B cell (primary cell): Measurements from ENCODE around the gene PHLDB1. TPM values are rescaled to one million over a fixed set of nuclear protein-coding genes. Genes with fewer than 3 reads are reported as not detected.

Experiments
- ATAC-seq: fragments of 200-7000 bp; cut with Tn5 transposase; one replicate; pipeline ENCODE4 v1.10.0; 2021; ENCODE audit warnings: low read depth, mild to moderate bottlenecking, moderate number of reproducible peaks, moderate library complexity
- CTCF ChIA-PET: fragments of 350-600 bp; sonication (Branson Sonifier 250); formaldehyde crosslinking; loops from one replicate; lab custom pipeline; 2021; ENCODE audit warnings: antibody characterized with exemption, inconsistent platforms; lab: Charles Lee
- POLR2A ChIA-PET: fragments of 350-600 bp; sonication (Branson Sonifier 250); formaldehyde crosslinking; loops from one replicate; lab custom pipeline; 2021; ENCODE audit warnings: antibody characterized with exemption; lab: Charles Lee
- DNase-seq: peaks from one replicate; pipeline ENCODE4 v3.0.0; 2013
- H2AFZ ChIP-seq: 2 replicates; pipeline ENCODE4 v1.6.1; 2012; ENCODE audit warnings: mild to moderate bottlenecking, low read depth, low read length; ENCODE audit not compliant: insufficient read depth, poor library complexity, severe bottlenecking
- H3K27ac ChIP-seq, 2 donors: 1 replicate in 1 of 2; 2 replicates in 1 of 2; pipeline ENCODE4 v1.5.1; 2012 to 2013; ENCODE audit warnings: low read length in 2 of 2, mild to moderate bottlenecking in 2 of 2, moderate library complexity in 1 of 2
- H3K27me3 ChIP-seq, 4 experiments: fragments of 200-600 bp in 1 of 4; sonication (generic) in 1 of 4; replicated peaks in 1 of 4; 1 replicate in 2 of 4; 2 replicates in 2 of 4; pipeline versions ENCODE4 v1.6.1 to v1.7.0; 2013 to 2016; ENCODE audit warnings: low read length in 3 of 4, mild to moderate bottlenecking in 2 of 4, mixed read lengths in 1 of 4, moderate library complexity in 1 of 4; ENCODE audit not compliant: insufficient read depth in 4 of 4, control insufficient read depth in 3 of 4; ENCODE audit errors: control extremely low read depth in 1 of 4
- H3K36me3 ChIP-seq, 2 experiments: replicated peaks in 1 of 2; 1 replicate in 1 of 2; 2 replicates in 1 of 2; pipeline versions ENCODE4 v1.6.1 to v1.7.1; 2013; ENCODE audit warnings: low read length in 1 of 2; ENCODE audit not compliant: insufficient read depth in 2 of 2, control insufficient read depth in 1 of 2; ENCODE audit errors: control extremely low read depth in 1 of 2, extremely low read depth in 1 of 2
- H3K4me1 ChIP-seq, 2 donors: fragments of 200-600 bp in 1 of 2; sonication (generic) in 1 of 2; 1 replicate in 1 of 2; 2 replicates in 1 of 2; pipeline versions ENCODE4 v1.5.1 to v1.6.1; 2013 to 2017; ENCODE audit warnings: low read length in 2 of 2; ENCODE audit not compliant: control insufficient read depth in 2 of 2, insufficient read depth in 2 of 2
- H3K4me2 ChIP-seq: replicated peaks from 2 replicates; pipeline ENCODE3; 2012; ENCODE audit warnings: mild to moderate bottlenecking, low read depth, low read length; ENCODE audit not compliant: poor library complexity, severe bottlenecking
- H3K4me3 ChIP-seq, 5 experiments: fragments of 200-600 bp in 1 of 5; sonication (generic) in 1 of 5; 1 replicate in 3 of 5; 2 replicates in 2 of 5; pipeline versions ENCODE4 v1.5.1 to v1.7.0; 2011 to 2016; ENCODE audit warnings: low read length in 4 of 5, mild to moderate bottlenecking in 4 of 5, low read depth in 2 of 5, control low read depth in 1 of 5, moderate library complexity in 1 of 5; ENCODE audit not compliant: insufficient read depth in 1 of 5; ENCODE audit errors: control extremely low read depth in 1 of 5, extremely low read depth in 1 of 5
- H3K79me2 ChIP-seq: fragments of 200-600 bp; sonication (generic); one replicate; pipeline ENCODE4 v1.6.0; 2016; ENCODE audit warnings: low read length; ENCODE audit not compliant: control insufficient read depth, insufficient read depth
- H3K9ac ChIP-seq: fragments of 200-600 bp; sonication (generic); 2 replicates; pipeline ENCODE4 v1.6.1; 2017; ENCODE audit warnings: mild to moderate bottlenecking, low read length, moderate library complexity
- H3K9me3 ChIP-seq, 3 donors: one replicate each; pipeline versions ENCODE4 v1.6.1 to v1.7.1; 2013; ENCODE audit warnings: low read length in 2 of 3; ENCODE audit not compliant: control insufficient read depth in 2 of 3, insufficient read depth in 1 of 3; ENCODE audit errors: control extremely low read depth in 1 of 3
- H4K20me1 ChIP-seq: 2 replicates; pipeline ENCODE4 v1.6.0; 2012; ENCODE audit warnings: mild to moderate bottlenecking, low read length; ENCODE audit not compliant: insufficient read depth, control insufficient read depth, poor library complexity, severe bottlenecking
- H3K27ac Mint-ChIP-seq: one replicate; pipeline ENCODE4 v1.8.0; 2021; ENCODE audit warnings: mixed read lengths
- H3K27me3 Mint-ChIP-seq: one replicate; pipeline ENCODE4 v1.8.0; 2021; ENCODE audit warnings: mixed read lengths
- H3K4me1 Mint-ChIP-seq: one replicate; pipeline ENCODE4 v1.8.0; 2021; ENCODE audit warnings: mixed read lengths
- H3K4me3 Mint-ChIP-seq: one replicate; pipeline ENCODE4 v1.8.0; 2021; ENCODE audit warnings: mixed read lengths
- H3K9me3 Mint-ChIP-seq: one replicate; pipeline ENCODE4 v1.8.0; 2022; ENCODE audit warnings: mixed read lengths; ENCODE audit not compliant: insufficient read depth
- CTCF ChIP-seq: fragments of 200-600 bp; IDR thresholded peaks from one replicate; pipeline ENCODE4 v1.8.0; 2022; ENCODE audit warnings: antibody characterized with exemption, mild to moderate bottlenecking
- EZH2 ChIP-seq: IDR thresholded peaks from 2 replicates; pipeline ENCODE4 v1.6.1; 2012; ENCODE audit warnings: borderline replicate concordance, low read depth, mild to moderate bottlenecking, moderate library complexity, low read length; ENCODE audit not compliant: insufficient read depth, poor library complexity, severe bottlenecking
- WGBS: methylation state at CpG from one replicate; pipeline ENCODE4 v1.1.5; 2013; ENCODE audit warnings: missing lambda C conversion rate; ENCODE audit not compliant: insufficient coverage; 5-methylcytosine and 5-hydroxymethylcytosine counted together
- intact Hi-C: fragments of 100-400 bp; cut with micrococcal nuclease; formaldehyde crosslinking; loops from one replicate; pipeline ENCODE4 v1.10.0; 2022
- polyA plus RNA-seq: library from polyadenylated mRNA; depleted of rRNA; stranded (reverse); fragments of >200 nt; gene quantifications from 2 replicates; pipeline ENCODE4 v1.2.3, GENCODE V29; 2012
- total RNA-seq, 2 donors: library from RNA; stranded (reverse); fragments of 120-200 nt in 1 of 2; gene quantifications; 1 replicate in 1 of 2; 2 replicates in 1 of 2; pipeline versions ENCODE4 v1.2.3 to v1.2.4, GENCODE V29; 2013 to 2022

The PHLDB1 gene
- total and polyA plus RNA-seq, 2 donors (not counting 1 experiment from before 2014, with no cell fraction given) = 0.46 to 2.4 TPM

DNA sequence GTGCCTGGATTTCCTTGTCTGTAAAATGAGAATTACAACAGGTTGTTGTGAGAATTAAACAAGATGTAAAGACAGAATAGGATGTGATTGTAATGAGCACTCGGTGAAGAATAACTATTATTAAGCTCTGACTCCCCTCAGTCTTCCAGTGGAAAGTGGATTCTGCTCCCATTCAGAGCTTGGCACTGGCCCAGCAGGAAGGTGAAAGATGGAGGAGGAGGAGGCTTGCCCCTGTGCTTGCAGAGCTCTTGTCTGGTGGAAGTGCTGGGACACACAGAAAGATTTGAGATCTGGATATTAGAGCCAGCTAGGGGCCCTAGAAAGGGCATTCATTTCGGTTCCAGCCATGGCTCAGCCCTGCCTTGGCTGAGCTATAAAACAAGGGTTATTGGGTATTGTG lies 28.2 kb downstream of the PHLDB1 start:
- no peak overlapping the region for H2AFZ ChIP-seq
- 85% methylated on average over 1 of the region's 2 CpGs for WGBS
- intact Hi-C loops = no loop called here
- Mint-ChIP-seq H3K27ac (no peak overlapping the region), H3K4me1 (no peaks in the 10 kb centered on the region), H3K27me3 (peaks cover 4% of the 10 kb centered on the region), H3K9me3 (no peaks in the 10 kb centered on the region), H3K4me3 (no peak overlapping the region)
- ATAC-seq = no peak
- CTCF ChIA-PET = interaction anchor here (0.6 to 1.4 kb wide), 3 partner anchors 141 to 464 kb away, joined by 3 read pairs; no protein-coding TSS in a partner anchor
- no peaks in the 10 kb centered on the region for H4K20me1 ChIP-seq
- peaks cover 0 to 5% (median 2%) of the 10 kb centered on the region in 4 experiments for H3K27me3 ChIP-seq
- H3K27ac ChIP-seq = no peak overlapping the region
- H3K36me3 ChIP-seq = no peaks in the 10 kb centered on the region
- TF ChIP-seq CTCF (no peak), EZH2 (no peak)
- no peaks in the 10 kb centered on the region for H3K79me2 ChIP-seq
- no peaks in the 10 kb centered on the region for H3K9me3 ChIP-seq
- H3K9ac ChIP-seq = no peak overlapping the region
- H3K4me3 ChIP-seq = no peak overlapping the region
- H3K4me2 ChIP-seq = no peak overlapping the region
- POLR2A ChIA-PET = interaction anchor here (0.5 kb wide), 1 partner anchor 99 kb away, joined by 5 read pairs; no protein-coding TSS in a partner anchor
- H3K4me1 ChIP-seq = no peaks in the 10 kb centered on the region
- DNase-seq = no peak

- intact Hi-C loops = no loop called here
- Mint-ChIP-seq H3K4me3 (no peak overlapping the region), H3K4me1 (no peaks in the 10 kb centered on the region), H3K9me3 (no peaks in the 10 kb centered on the region), H3K27me3 (peaks cover 3% of the 10 kb centered on the region), H3K27ac (no peak overlapping the region)
- Histone ChIP-seq H3K9ac (no peak overlapping the region), H3K4me2 (no peak overlapping the region), H3K79me2 (no peaks in the 10 kb centered on the region), H4K20me1 (no peaks in the 10 kb centered on the region), H3K4me1 (no peaks in the 10 kb centered on the region), H3K9me3 (no peaks in the 10 kb centered on the region), H3K27me3 (peaks cover 0 to 5% (median 2%) of the 10 kb centered on the region in 4 experiments), H2AFZ (no peak overlapping the region), H3K4me3 (no peak overlapping the region), H3K27ac (no peak overlapping the region), H3K36me3 (no peaks in the 10 kb centered on the region)
- CTCF ChIA-PET = interaction anchor here (0.5 to 1.5 kb wide), 4 partner anchors 21 to 560 kb away, joined by 3 to 4 read pairs (median 3); no protein-coding TSS in a partner anchor
- WGBS = 89% methylated on average over 1 of the region's 8 CpGs
- no peak for TF ChIP-seq EZH2
- TF ChIP-seq CTCF = no peak
- no peak for DNase-seq
- POLR2A ChIA-PET = no interaction called here
- no peak for ATAC-seq
Observed at GRCh38 chr11:118636569-118637290, 29.3 kb downstream of the PHLDB1 start.
